ENCODE data around the gene ST3GAL6. TPM values are rescaled to one million over a fixed set of nuclear protein-coding genes. Genes with fewer than 3 reads are reported as not detected.

The ST3GAL6 gene, protein sequence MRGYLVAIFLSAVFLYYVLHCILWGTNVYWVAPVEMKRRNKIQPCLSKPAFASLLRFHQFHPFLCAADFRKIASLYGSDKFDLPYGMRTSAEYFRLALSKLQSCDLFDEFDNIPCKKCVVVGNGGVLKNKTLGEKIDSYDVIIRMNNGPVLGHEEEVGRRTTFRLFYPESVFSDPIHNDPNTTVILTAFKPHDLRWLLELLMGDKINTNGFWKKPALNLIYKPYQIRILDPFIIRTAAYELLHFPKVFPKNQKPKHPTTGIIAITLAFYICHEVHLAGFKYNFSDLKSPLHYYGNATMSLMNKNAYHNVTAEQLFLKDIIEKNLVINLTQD
- 0.44 and 0.83 TPM in 2 replicates for total RNA-seq

DNA sequence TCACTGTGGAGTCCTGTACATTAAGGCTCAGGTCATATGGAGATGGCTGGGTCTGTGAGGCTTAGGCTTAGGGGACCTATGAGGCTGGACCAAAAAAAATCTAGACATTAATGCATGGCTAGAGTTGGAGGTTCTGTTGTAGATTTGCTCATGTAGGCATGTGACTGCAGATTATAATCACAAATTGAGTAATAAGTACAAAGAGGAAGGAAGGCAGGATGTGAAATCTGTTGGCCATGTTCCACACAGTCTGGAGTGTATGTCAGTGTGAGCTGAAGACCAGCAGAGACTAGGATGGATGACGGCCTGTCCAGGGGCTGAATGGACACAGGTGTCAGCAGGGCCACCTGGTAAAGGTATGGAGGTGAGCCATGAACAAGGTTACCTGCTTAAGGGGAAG, at the start of gene ST3GAL6:
Gene ST3GAL6 (plus strand): TSS at position 265 of the 400 bp plus-strand sequence. CDS start 5,101 bp downstream, outside the sequence.
- Mint-ChIP-seq H3K9me3 (no peaks in the 10 kb centered on the region), H3K36me3 (ENCODE audit: low read depth) (no peaks in the 10 kb centered on the region), H3K27ac (no peak within 1 kb of the TSS), H3K4me3 (no peak within 1 kb of the TSS), H3K4me1 (ENCODE audit: low read depth) (no peaks in the 10 kb centered on the region), H3K27me3 (ENCODE audit: insufficient read depth) (peaks cover 27% of the 10 kb centered on the region)
- intact Hi-C loops (cut with micrococcal nuclease), result no loop called here
- no peak for DNase-seq (ENCODE audit: low spot score)

DNA sequence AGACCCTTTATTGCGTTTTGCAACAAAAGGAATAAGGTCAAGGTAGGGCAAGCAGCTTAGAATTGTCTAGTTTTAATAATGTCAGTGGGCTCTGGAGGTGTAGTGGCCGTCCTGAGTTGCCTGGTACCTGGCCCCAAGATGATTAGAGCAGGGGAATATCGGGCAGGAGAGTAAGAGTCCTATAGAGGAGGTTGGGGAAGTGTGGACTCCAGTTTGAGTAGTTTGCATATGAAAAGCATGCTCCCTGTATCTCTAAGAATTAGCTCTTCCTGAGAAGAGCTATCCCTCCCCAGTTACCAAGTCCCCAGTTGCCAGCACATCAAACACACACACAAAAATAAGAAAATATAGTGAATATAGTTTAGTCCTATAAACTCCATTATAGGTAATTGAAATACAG, 49.2 kb upstream of the ST3GAL6 start:
- intact Hi-C loops (cut with micrococcal nuclease), result no loop called here
- no peak overlapping the region for H3K27ac Mint-ChIP-seq

DNA sequence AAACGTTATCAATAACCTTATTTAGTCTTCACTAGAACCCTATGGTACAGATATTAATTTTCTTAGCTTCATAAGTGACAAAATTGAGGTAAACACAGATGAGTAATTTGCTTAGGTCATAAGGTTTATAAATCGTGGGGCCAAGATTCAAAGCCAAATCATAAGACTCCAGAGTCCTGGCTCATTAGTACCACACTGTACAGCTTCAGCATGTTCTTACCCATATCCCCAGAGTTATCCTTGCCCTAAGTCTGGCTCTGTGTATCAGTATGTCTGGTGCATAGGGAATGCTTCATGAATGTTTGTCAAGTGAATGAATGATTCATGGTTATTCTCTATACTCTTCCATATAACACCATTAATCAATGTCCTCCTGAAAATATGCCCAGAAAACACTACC, 45.6 kb upstream of the ST3GAL6 start:
- H3K4me3 Mint-ChIP-seq, result no peak overlapping the region
- H3K27me3 Mint-ChIP-seq (ENCODE audit: insufficient read depth), result peaks cover 4% of the 10 kb centered on the region
- intact Hi-C loops (cut with micrococcal nuclease), result no loop called here
- no peaks in the 10 kb centered on the region for H3K36me3 Mint-ChIP-seq (ENCODE audit: low read depth)
- no peaks in the 10 kb centered on the region for H3K4me1 Mint-ChIP-seq (ENCODE audit: low read depth)
- H3K9me3 Mint-ChIP-seq, result no peaks in the 10 kb centered on the region
- no peak for DNase-seq (ENCODE audit: low spot score)
- no peak overlapping the region for H3K27ac Mint-ChIP-seq

More for the DNA sequence above, 49.2 kb upstream of the ST3GAL6 start:
- no peak overlapping the region for H3K4me3 Mint-ChIP-seq
- no peaks in the 10 kb centered on the region for H3K4me1 Mint-ChIP-seq (ENCODE audit: low read depth)
- no peaks in the 10 kb centered on the region for H3K9me3 Mint-ChIP-seq
- DNase-seq (ENCODE audit: low spot score), result no peak
- H3K27me3 Mint-ChIP-seq (ENCODE audit: insufficient read depth), result peaks cover 3% of the 10 kb centered on the region
- no peaks in the 10 kb centered on the region for H3K36me3 Mint-ChIP-seq (ENCODE audit: low read depth)

DNA sequence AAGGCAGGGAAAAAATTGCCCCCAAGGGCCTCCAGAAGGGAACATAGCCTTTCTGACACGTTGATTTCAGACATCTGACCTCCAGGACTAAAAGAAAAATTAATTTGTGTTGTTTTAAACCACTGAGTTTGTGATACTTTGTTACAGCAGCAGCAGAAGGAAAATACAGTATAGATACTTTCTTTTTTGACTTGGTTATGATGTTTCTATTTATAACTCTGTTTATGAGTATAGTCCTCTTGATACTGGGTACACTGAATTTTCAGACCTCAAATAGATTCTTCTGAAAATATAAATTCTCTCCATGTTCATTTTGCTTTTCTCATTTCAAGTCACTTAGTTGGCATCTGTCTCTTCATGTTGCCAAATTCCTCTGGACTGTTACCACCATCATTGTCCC, 44.4 kb upstream of the ST3GAL6 start:
- Mint-ChIP-seq H3K27me3 (ENCODE audit: insufficient read depth) (peaks cover 4% of the 10 kb centered on the region), H3K4me3 (no peak overlapping the region), H3K4me1 (ENCODE audit: low read depth) (no peaks in the 10 kb centered on the region), H3K36me3 (ENCODE audit: low read depth) (no peaks in the 10 kb centered on the region), H3K27ac (no peak overlapping the region), H3K9me3 (no peaks in the 10 kb centered on the region)
- intact Hi-C loops (cut with micrococcal nuclease), result no loop called here
- no peak for DNase-seq (ENCODE audit: low spot score)

DNA sequence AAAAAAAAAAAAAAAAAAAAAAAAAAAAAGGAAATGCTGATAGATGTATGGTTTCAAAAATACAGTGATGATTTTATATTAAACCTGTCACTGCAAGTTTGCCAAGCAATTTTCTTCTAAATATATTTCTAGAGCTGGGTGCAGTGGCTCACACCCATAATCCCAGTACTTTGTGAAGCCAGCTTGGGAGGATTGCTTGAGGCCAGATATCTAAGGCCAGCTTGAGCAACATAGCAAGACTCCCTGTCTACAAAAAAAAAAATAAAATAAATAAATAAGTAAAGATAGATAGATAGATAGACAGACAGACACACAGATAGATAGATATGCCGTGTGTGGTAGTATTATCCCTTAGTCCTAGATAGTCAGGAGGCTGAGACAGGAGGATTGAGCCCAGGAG, 41.4 kb upstream of the ST3GAL6 start:
- Mint-ChIP-seq H3K27me3 (ENCODE audit: insufficient read depth) (peaks cover 4% of the 10 kb centered on the region), H3K27ac (no peak overlapping the region), H3K4me1 (ENCODE audit: low read depth) (no peaks in the 10 kb centered on the region), H3K36me3 (ENCODE audit: low read depth) (no peaks in the 10 kb centered on the region), H3K9me3 (no peaks in the 10 kb centered on the region), H3K4me3 (no peak overlapping the region)
- DNase-seq (ENCODE audit: low spot score), result no peak
- intact Hi-C loops (cut with micrococcal nuclease), result no loop called here

DNA sequence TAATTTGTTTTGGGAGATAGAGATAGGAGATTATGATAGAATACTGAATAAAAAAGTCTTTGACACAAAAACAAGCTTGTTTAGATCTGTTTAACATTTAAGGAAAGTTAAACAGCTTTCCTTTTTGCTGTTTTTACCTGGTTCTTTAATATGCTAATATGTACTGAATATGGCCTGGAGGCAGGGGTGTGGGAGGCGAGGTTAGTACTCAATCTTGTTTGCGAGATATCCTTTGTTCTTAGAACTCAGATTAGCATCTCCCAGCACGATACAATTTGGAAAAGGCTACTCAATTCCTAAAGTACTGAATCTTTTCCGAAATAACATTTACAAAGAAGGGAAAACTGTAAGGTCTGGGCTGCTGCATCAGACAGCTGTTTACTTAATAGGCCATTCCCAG, 40.8 kb upstream of the ST3GAL6 start:
- Mint-ChIP-seq H3K4me1 (ENCODE audit: low read depth) (no peaks in the 10 kb centered on the region), H3K9me3 (no peaks in the 10 kb centered on the region), H3K36me3 (ENCODE audit: low read depth) (no peaks in the 10 kb centered on the region), H3K27me3 (ENCODE audit: insufficient read depth) (peaks cover 5% of the 10 kb centered on the region), H3K27ac (no peak overlapping the region), H3K4me3 (no peak overlapping the region)
- intact Hi-C loops (cut with micrococcal nuclease), result no loop called here
- DNase-seq (ENCODE audit: low spot score), result no peak

DNA sequence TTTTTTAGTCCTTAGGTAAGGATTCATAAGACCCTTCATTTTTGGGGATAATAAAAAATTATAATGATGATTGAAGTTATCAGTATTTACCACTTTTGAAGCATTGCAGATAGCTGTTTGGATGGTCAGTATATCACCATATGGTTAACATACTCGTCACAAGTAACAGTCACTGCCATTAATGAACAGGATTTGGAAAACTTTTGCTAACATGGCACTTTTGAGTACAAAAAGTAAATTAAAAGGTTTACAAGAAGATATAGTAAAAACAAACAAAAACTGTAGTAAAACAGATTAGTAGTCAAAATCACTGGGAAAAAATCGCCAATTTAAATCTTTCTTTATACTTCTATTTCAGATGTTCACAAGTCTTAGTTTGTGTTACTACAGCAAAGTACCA, 37.8 kb upstream of the ST3GAL6 start:
- no peaks in the 10 kb centered on the region for H3K9me3 Mint-ChIP-seq
- intact Hi-C loops (cut with micrococcal nuclease), result no loop called here
- H3K36me3 Mint-ChIP-seq (ENCODE audit: low read depth), result no peaks in the 10 kb centered on the region
- H3K27ac Mint-ChIP-seq, result no peak overlapping the region
- H3K27me3 Mint-ChIP-seq (ENCODE audit: insufficient read depth), result peaks cover 21% of the 10 kb centered on the region
- no peaks in the 10 kb centered on the region for H3K4me1 Mint-ChIP-seq (ENCODE audit: low read depth)
- no peak for DNase-seq (ENCODE audit: low spot score)
- no peak overlapping the region for H3K4me3 Mint-ChIP-seq

GRCh38 chr3:98726084-98726483, 37.1 kb upstream of the ST3GAL6 start:
- Mint-ChIP-seq H3K27ac (no peak overlapping the region), H3K27me3 (ENCODE audit: insufficient read depth) (peaks cover 27% of the 10 kb centered on the region), H3K36me3 (ENCODE audit: low read depth) (no peaks in the 10 kb centered on the region), H3K4me3 (no peak overlapping the region), H3K9me3 (no peaks in the 10 kb centered on the region), H3K4me1 (ENCODE audit: low read depth) (no peaks in the 10 kb centered on the region)
- DNase-seq (ENCODE audit: low spot score), result no peak
- intact Hi-C loops (cut with micrococcal nuclease), result no loop called here

GRCh38 chr3:98727638-98728037, 35.5 kb upstream of the ST3GAL6 start:
- Mint-ChIP-seq H3K4me3 (no peak overlapping the region), H3K4me1 (ENCODE audit: low read depth) (no peaks in the 10 kb centered on the region), H3K27ac (no peak overlapping the region), H3K9me3 (no peaks in the 10 kb centered on the region), H3K36me3 (ENCODE audit: low read depth) (no peaks in the 10 kb centered on the region), H3K27me3 (ENCODE audit: insufficient read depth) (peaks cover 34% of the 10 kb centered on the region)
- intact Hi-C loops (cut with micrococcal nuclease), result no loop called here
- no peak for DNase-seq (ENCODE audit: low spot score)

DNA sequence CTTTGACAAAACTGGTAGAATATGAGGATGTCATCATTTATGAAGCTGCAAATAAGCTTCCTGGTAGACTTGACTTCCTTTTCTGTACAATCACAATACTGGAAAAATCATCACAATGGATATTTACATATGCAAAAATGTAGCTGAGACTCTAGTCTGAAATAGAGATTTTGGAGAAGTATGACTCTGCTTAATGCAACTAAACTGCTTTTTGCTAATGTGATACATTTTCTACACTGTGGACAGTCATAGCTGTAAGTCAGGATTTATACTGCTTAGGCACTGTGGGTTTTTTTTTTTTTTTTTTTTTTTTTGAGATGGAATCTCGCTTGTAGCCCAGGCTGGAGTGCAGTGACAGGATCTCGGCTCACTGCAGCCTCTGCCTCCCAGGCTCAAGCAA, 34.5 kb upstream of the ST3GAL6 start:
- Mint-ChIP-seq H3K4me1 (ENCODE audit: low read depth) (peaks cover 6% of the 10 kb centered on the region), H3K36me3 (ENCODE audit: low read depth) (no peaks in the 10 kb centered on the region), H3K4me3 (no peak overlapping the region), H3K27me3 (ENCODE audit: insufficient read depth) (peaks cover 41% of the 10 kb centered on the region), H3K27ac (no peak overlapping the region), H3K9me3 (no peaks in the 10 kb centered on the region)
- no peak for DNase-seq (ENCODE audit: low spot score)
- intact Hi-C loops (cut with micrococcal nuclease), result no loop called here

DNA sequence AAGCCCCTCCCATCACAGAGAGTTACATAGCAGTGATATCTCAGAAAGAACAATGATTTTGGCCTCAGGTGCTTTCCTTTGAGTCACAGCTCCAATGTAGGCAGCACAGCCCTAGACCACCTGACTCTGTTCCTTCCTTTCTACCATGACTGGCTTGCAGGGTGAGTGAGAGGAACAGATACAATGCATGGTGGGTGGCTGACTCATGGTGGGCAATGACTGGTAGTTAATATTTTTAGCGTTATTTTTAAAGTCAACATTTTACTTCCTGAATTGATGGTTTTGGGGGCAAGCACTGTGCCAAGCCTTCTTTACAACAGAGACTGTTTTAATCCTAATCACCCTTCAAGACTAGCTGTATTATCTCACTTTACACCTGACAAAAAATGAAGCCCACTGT, 32.8 kb upstream of the ST3GAL6 start:
- Mint-ChIP-seq H3K4me3 (no peak overlapping the region), H3K27me3 (ENCODE audit: insufficient read depth) (peaks cover 56% of the 10 kb centered on the region), H3K9me3 (no peaks in the 10 kb centered on the region), H3K27ac (no peak overlapping the region), H3K36me3 (ENCODE audit: low read depth) (no peaks in the 10 kb centered on the region), H3K4me1 (ENCODE audit: low read depth) (peaks cover 13% of the 10 kb centered on the region)
- intact Hi-C loops (cut with micrococcal nuclease), result loop anchor here (5.0 kb wide), 1 partner anchor 208 kb away; the partner anchor contains the start of gene CLDND1
- DNase-seq (ENCODE audit: low spot score), result no peak

DNA sequence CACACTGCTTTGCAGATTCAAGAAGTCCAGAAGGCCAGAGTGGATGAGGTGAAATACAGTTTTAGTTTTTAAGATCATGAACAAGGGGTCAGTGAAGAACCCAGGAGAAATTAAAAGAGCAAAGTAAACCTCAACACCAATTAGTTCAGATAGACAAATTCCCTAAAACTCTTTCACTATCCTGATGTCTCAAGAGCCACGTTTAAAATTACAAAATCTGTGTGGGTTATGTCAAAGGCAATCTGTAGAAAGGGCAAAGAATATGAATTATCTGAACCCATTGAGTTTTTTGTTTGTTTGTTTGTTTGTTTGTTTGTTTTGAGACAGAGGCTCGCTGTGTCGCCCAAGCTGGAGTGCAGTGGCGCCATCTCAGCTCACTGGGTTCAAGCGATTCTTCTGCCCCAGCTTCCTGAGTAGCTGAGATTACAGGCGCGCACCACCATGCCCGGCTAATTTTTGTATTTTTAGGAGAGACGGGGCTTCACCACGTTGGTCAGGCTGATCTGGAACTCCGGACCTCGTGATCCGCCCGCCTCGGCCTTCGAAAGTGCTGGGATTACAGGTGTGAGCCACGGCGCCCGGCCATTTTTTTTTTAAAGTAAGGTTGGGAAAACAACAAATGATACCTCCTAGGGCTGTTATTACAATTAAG, 32.1 kb upstream of the ST3GAL6 start:
- no peak overlapping the region for H3K4me3 Mint-ChIP-seq
- DNase-seq (ENCODE audit: low spot score), result no peak
- intact Hi-C loops (cut with micrococcal nuclease), result loop anchor here (5.0 kb wide), 1 partner anchor 209 kb away; the partner anchor contains the start of gene CLDND1
- H3K9me3 Mint-ChIP-seq, result no peaks in the 10 kb centered on the region
- no peak overlapping the region for H3K27ac Mint-ChIP-seq
- peaks cover 56% of the 10 kb centered on the region for H3K27me3 Mint-ChIP-seq (ENCODE audit: insufficient read depth)
- H3K36me3 Mint-ChIP-seq (ENCODE audit: low read depth), result no peaks in the 10 kb centered on the region
- H3K4me1 Mint-ChIP-seq (ENCODE audit: low read depth), result peaks cover 13% of the 10 kb centered on the region

DNA sequence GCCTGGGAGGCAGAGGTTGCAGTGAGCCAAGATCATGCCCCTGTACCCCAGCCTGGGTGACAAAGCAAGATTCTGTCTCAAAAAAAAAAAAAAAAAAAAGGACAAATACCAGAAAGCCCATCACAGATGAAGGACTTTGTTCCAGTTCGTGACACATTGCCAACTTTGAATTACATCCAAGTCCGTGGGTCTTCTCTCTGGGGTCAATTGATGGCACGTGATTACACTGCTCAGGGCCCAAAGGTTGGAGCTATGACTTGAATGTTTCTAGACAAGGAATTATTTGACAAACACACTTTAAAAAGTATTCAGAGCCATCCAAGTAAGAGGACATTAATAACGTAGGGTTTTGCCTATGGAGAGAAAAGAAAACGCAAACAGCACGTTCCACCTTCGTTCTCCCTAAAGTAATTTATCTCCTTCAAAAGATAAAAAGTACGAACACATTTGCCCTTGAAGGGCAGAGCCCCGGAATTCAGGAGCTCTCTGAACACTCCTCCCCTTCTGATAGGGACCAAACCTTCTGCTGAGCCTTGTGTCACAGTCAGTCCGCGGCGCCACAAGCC, 31.3 kb upstream of the ST3GAL6 start:
- peaks cover 13% of the 10 kb centered on the region for H3K4me1 Mint-ChIP-seq (ENCODE audit: low read depth)
- peak overlapping the region; percentile 65 for H3K4me3 Mint-ChIP-seq
- H3K9me3 Mint-ChIP-seq, result no peaks in the 10 kb centered on the region
- intact Hi-C loops (cut with micrococcal nuclease), result loop anchor here (5.0 kb wide), 1 partner anchor 210 kb away; the partner anchor contains the start of gene CLDND1
- H3K27me3 Mint-ChIP-seq (ENCODE audit: insufficient read depth), result peaks cover 56% of the 10 kb centered on the region
- no peak for DNase-seq (ENCODE audit: low spot score)
- H3K36me3 Mint-ChIP-seq (ENCODE audit: low read depth), result no peaks in the 10 kb centered on the region
- H3K27ac Mint-ChIP-seq, result no peak overlapping the region
